Measurements from ENCODE around the gene FAR2.
"Not testable (repeated sequence)": the region's sequence is repeated elsewhere in the genome, so short reads cannot be mapped to it uniquely, and the experiment has no call there.

Gene FAR2

DNA sequence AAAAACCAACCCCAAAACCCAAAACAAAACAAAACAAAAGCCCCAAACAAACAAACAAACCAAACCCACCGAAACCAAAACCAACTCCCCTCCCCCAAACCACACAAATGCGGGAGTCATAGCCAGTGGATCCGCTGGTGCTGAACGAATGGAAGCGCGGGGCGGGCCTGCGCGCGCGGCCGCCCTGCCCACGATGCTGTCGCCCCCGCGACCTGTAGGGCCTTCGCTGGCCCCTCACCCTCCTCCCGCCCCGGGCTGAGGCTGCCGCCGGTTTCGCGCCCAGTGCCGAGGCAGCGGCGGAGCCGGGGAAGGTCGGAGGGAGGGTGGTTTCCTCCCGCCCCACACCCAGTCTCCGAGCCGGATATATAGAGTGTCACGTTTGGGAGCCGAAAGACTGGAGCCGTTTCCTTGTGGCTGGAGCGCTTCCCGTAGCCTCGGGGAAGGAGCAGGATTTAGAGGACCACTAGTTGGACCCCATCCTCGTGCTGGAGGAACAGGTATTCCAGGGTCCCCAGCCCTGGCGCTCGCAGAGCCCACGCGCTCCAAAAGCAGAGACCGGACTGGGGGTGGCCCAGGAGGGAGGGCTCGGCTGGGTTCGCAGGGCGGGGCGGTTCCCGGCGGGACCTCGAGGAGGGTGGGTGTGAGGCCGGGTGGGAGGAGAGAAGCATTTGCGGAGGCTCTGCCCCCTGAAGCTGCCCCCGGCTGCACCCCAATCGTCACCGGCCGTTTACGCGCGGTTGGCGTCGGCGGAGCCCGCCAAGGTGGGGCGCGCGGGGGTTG is at the start of gene FAR2:
TSS of gene FAR2 (plus strand) at position 368 of the 780 bp plus-strand sequence. CDS start 121,172 bp downstream, outside the sequence.
- peaks cover 47% of the 10 kb centered on the region for H3K27me3 ChIP-seq (ENCODE audit: insufficient read depth, low read length)
- H3K36me3 ChIP-seq (ENCODE audit: insufficient read depth, low read length), result no peaks in the 10 kb centered on the region
- H3K4me1 ChIP-seq (ENCODE audit: insufficient read depth, low read length), result peaks cover 4% of the 10 kb centered on the region
- no peaks in the 10 kb centered on the region for H3K9me3 ChIP-seq (ENCODE audit: low read length)
- H3K4me3 ChIP-seq (ENCODE audit: low read length), result peak within 1 kb of the TSS; percentile 40
- H2AFZ ChIP-seq (ENCODE audit: low read depth, low read length), result peak within 1 kb of the TSS; percentile 77

GRCh38 chr12:29102741-29103140 is 46.3 kb upstream of the FAR2 start:
- H3K4me3 ChIP-seq (ENCODE audit: low read length), result no peak overlapping the region
- no peaks in the 10 kb centered on the region for H3K27me3 ChIP-seq (ENCODE audit: insufficient read depth, low read length)
- H2AFZ ChIP-seq (ENCODE audit: low read depth, low read length), result no peak overlapping the region
- no peaks in the 10 kb centered on the region for H3K36me3 ChIP-seq (ENCODE audit: insufficient read depth, low read length)
- no peaks in the 10 kb centered on the region for H3K9me3 ChIP-seq (ENCODE audit: low read length)
- no peaks in the 10 kb centered on the region for H3K4me1 ChIP-seq (ENCODE audit: insufficient read depth, low read length)

DNA sequence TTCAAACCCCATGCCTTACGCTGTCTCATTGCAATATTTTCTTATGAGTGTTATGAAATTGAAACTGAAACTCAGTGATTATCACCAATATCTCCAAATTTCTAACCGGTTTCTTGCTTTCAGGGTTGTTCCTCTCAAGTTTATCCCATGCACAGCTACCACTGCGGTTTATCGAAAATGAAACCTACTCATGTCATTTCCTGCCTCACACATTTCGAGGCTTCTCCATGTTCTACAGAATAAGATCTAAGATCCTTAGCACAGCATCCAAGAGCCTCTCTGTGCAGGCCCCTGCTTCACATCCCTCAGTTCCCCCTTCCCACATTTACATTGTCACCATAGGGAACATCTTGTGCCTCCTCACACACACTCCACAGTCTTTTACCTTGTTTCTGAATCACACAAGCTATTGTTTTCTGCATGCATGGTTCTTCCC is 45.5 kb upstream of the FAR2 start:
- H3K36me3 ChIP-seq (ENCODE audit: insufficient read depth, low read length), result no peaks in the 10 kb centered on the region
- no peak overlapping the region for H2AFZ ChIP-seq (ENCODE audit: low read depth, low read length)
- no peaks in the 10 kb centered on the region for H3K9me3 ChIP-seq (ENCODE audit: low read length)
- H3K27me3 ChIP-seq (ENCODE audit: insufficient read depth, low read length), result no peaks in the 10 kb centered on the region
- H3K4me1 ChIP-seq (ENCODE audit: insufficient read depth, low read length), result no peaks in the 10 kb centered on the region
- H3K4me3 ChIP-seq (ENCODE audit: low read length), result no peak overlapping the region

DNA sequence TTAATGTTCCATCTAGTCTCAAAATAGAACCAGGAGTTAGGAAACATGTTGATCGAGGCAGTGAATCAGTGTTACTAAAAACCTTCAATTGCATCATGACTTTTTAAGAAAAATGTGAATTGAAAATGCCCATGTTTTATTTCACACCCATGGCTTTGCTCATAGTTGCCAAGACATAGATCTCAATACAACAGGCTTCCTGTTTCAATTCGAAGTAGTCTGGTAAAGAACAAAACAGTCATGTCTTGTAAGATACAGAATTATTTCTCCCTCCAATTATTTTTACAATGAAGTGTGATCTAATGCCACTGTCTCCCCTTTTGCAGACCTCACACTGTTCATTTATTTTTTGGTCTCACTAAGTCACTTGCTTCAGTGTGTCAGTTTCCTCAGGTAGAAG is 44.6 kb upstream of the FAR2 start:
- H3K4me1 ChIP-seq (ENCODE audit: insufficient read depth, low read length), result no peaks in the 10 kb centered on the region
- H3K9me3 ChIP-seq (ENCODE audit: low read length), result no peaks in the 10 kb centered on the region
- H2AFZ ChIP-seq (ENCODE audit: low read depth, low read length), result no peak overlapping the region
- H3K27me3 ChIP-seq (ENCODE audit: insufficient read depth, low read length), result no peaks in the 10 kb centered on the region
- H3K4me3 ChIP-seq (ENCODE audit: low read length), result no peak overlapping the region
- no peaks in the 10 kb centered on the region for H3K36me3 ChIP-seq (ENCODE audit: insufficient read depth, low read length)

- Histone ChIP-seq H3K4me1 (ENCODE audit: insufficient read depth, low read length) (no peaks in the 10 kb centered on the region), H3K27me3 (ENCODE audit: insufficient read depth, low read length) (no peaks in the 10 kb centered on the region), H3K9me3 (ENCODE audit: low read length) (no peaks in the 10 kb centered on the region), H3K4me3 (ENCODE audit: low read length) (no peak overlapping the region), H2AFZ (ENCODE audit: low read depth, low read length) (no peak overlapping the region), H3K36me3 (ENCODE audit: insufficient read depth, low read length) (no peaks in the 10 kb centered on the region)
These were observed 38.3 kb upstream of the FAR2 start for GRCh38 chr12:29110506-29111442.

- H3K27me3 ChIP-seq (ENCODE audit: insufficient read depth, low read length), result no peaks in the 10 kb centered on the region
- H3K36me3 ChIP-seq (ENCODE audit: insufficient read depth, low read length), result no peaks in the 10 kb centered on the region
- H3K9me3 ChIP-seq (ENCODE audit: low read length), result no peaks in the 10 kb centered on the region
- H2AFZ ChIP-seq (ENCODE audit: low read depth, low read length), result no peak overlapping the region
- H3K4me1 ChIP-seq (ENCODE audit: insufficient read depth, low read length), result no peaks in the 10 kb centered on the region
- H3K4me3 ChIP-seq (ENCODE audit: low read length), result no peak overlapping the region
These were observed 36.0 kb upstream of the FAR2 start for GRCh38 chr12:29113101-29113500.

DNA sequence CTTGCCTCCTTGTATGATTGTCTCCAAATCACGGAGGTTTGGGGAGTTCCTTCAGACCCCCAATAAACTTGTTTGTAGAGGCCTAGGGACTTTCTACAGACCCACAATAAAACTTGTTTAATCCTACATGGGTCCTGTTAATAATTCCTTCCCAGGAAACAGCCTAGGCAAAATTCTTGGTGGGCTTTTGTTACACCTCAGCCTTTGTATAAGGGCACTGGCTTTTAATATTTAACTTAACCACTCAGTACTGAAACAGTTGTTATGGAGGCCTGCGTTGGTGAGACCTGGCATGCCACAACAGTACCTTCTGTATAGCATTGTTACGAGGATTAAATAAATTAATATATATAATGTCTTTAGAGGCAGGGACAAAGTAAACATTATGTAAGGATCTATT is 32.7 kb upstream of the FAR2 start:
- Histone ChIP-seq H2AFZ (ENCODE audit: low read depth, low read length) (no peak overlapping the region), H3K4me1 (ENCODE audit: insufficient read depth, low read length) (no peaks in the 10 kb centered on the region), H3K9me3 (ENCODE audit: low read length) (no peaks in the 10 kb centered on the region), H3K36me3 (ENCODE audit: insufficient read depth, low read length) (no peaks in the 10 kb centered on the region), H3K27me3 (ENCODE audit: insufficient read depth, low read length) (no peaks in the 10 kb centered on the region), H3K4me3 (ENCODE audit: low read length) (no peak overlapping the region)

DNA sequence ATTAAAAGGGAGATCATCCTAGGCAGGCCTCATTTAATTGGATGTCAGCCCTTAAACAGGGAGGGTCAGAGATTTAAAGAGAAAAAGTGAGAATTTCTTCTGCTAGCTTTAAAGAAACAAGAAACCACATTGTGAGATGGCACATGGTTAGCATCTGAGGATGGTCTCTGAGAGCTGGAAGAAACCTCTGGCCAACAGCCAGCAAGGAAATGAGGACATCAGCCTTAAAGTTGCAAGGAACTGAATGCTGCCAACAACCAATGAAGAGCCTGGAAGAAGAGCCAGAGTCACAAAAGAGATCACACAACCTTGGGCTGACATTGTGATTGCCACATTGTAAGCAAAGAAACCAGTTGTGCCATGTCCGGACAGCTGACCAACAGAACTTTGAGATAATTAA is 17.5 kb upstream of the FAR2 start:
- H3K9me3 ChIP-seq (ENCODE audit: low read length), result no peaks in the 10 kb centered on the region
- no peaks in the 10 kb centered on the region for H3K27me3 ChIP-seq (ENCODE audit: insufficient read depth, low read length)
- H3K4me3 ChIP-seq (ENCODE audit: low read length), result no peak overlapping the region
- no peaks in the 10 kb centered on the region for H3K4me1 ChIP-seq (ENCODE audit: insufficient read depth, low read length)
- no peak overlapping the region for H2AFZ ChIP-seq (ENCODE audit: low read depth, low read length)
- no peaks in the 10 kb centered on the region for H3K36me3 ChIP-seq (ENCODE audit: insufficient read depth, low read length)

- no peak overlapping the region for H2AFZ ChIP-seq (ENCODE audit: low read depth, low read length)
- H3K9me3 ChIP-seq (ENCODE audit: low read length), result no peaks in the 10 kb centered on the region
These were observed 16.8 kb upstream of the FAR2 start for GRCh38 chr12:29132316-29132715.

GRCh38 chr12:29133181-29133580 is 15.9 kb upstream of the FAR2 start:
- Histone ChIP-seq H2AFZ (ENCODE audit: low read depth, low read length) (no peak overlapping the region), H3K36me3 (ENCODE audit: insufficient read depth, low read length) (no peaks in the 10 kb centered on the region), H3K4me3 (ENCODE audit: low read length) (no peak overlapping the region), H3K4me1 (ENCODE audit: insufficient read depth, low read length) (no peaks in the 10 kb centered on the region), H3K27me3 (ENCODE audit: insufficient read depth, low read length) (no peaks in the 10 kb centered on the region), H3K9me3 (ENCODE audit: low read length) (no peaks in the 10 kb centered on the region)

More at GRCh38 chr12:29132316-29132715, 16.8 kb upstream of the FAR2 start:
- H3K4me3 ChIP-seq (ENCODE audit: low read length), result no peak overlapping the region
- no peaks in the 10 kb centered on the region for H3K27me3 ChIP-seq (ENCODE audit: insufficient read depth, low read length)
- H3K36me3 ChIP-seq (ENCODE audit: insufficient read depth, low read length), result no peaks in the 10 kb centered on the region
- no peaks in the 10 kb centered on the region for H3K4me1 ChIP-seq (ENCODE audit: insufficient read depth, low read length)

GRCh38 chr12:29133680-29134079 is 15.4 kb upstream of the FAR2 start:
- no peaks in the 10 kb centered on the region for H3K27me3 ChIP-seq (ENCODE audit: insufficient read depth, low read length)
- peak overlapping the region; percentile 11 for H2AFZ ChIP-seq (ENCODE audit: low read depth, low read length)
- no peaks in the 10 kb centered on the region for H3K36me3 ChIP-seq (ENCODE audit: insufficient read depth, low read length)
- no peak overlapping the region for H3K4me3 ChIP-seq (ENCODE audit: low read length)
- no peaks in the 10 kb centered on the region for H3K9me3 ChIP-seq (ENCODE audit: low read length)
- no peaks in the 10 kb centered on the region for H3K4me1 ChIP-seq (ENCODE audit: insufficient read depth, low read length)

DNA sequence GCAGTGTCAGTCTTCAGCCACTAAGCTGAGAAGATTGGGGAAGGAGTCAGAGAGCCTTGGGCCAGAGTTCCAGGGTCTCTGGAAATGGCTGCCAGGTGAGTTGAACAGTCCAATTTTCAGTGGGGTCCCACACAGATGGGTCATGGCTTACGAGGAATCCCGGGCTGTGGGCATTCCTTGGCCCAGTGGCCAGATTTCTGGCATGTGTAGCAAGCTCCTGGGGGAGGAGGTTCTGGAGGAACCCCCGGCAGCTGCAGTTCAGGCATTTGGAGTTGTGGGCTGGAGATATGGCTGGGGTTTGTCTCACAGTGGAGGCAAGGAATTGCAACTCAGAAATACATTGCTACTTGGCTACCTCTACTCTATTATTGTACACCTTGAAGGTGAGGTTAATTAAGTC is 10.8 kb upstream of the FAR2 start:
- not testable (repeated sequence) for H3K4me3 ChIP-seq (ENCODE audit: low read length); H3K36me3 ChIP-seq (ENCODE audit: insufficient read depth, low read length); H3K4me1 ChIP-seq (ENCODE audit: insufficient read depth, low read length); H3K27me3 ChIP-seq (ENCODE audit: insufficient read depth, low read length); H3K9me3 ChIP-seq (ENCODE audit: low read length); H2AFZ ChIP-seq (ENCODE audit: low read depth, low read length)

DNA sequence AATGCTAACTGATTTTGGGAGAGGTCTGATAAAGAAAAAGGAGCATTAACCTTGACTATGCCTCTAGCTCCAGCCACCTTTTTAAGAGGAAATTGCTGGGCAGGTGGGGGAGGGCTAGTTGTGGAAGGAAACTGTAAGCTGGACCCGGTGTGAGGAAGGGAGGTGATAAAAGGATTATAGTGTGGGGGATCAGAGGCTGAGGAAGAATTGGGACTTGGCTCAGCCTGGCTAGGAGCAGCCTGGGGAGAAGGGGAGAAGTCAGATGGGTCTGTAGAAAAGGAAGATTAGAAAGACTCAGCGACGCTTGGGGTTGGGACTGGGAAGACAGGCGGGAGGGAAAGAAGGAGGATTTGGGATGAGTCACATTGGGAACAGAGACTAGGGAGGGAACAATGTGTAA is 10.2 kb upstream of the FAR2 start:
- H3K9me3 ChIP-seq (ENCODE audit: low read length); H3K4me3 ChIP-seq (ENCODE audit: low read length); H3K4me1 ChIP-seq (ENCODE audit: insufficient read depth, low read length); H2AFZ ChIP-seq (ENCODE audit: low read depth, low read length); H3K36me3 ChIP-seq (ENCODE audit: insufficient read depth, low read length); H3K27me3 ChIP-seq (ENCODE audit: insufficient read depth, low read length): not testable (repeated sequence)
